Upper lobe of left lung (tissue), 4 donors: ENCODE data around the gene C6orf136.

Experiments used
- EP300 ChIP-seq, 4 donors: sonication (generic); formaldehyde crosslinking; IDR thresholded peaks; one replicate each; pipeline ENCODE4 v1.5.1; 2017; ENCODE audit warnings: antibody characterized with exemption in 4 of 4, control low read depth in 2 of 4
- POLR2A ChIP-seq, 4 donors: fragments of 450-650 bp; IDR thresholded peaks; one replicate each; pipeline ENCODE4 v1.5.1; 2016 to 2017; ENCODE audit warnings: antibody characterized with exemption in 4 of 4, mild to moderate bottlenecking in 2 of 4
- TF ChIP-seq, protein P1 (sequence below), 6 experiments: fragments of 450-650 bp in 4 of 6; fragments of 200-600 bp in 2 of 6; sonication (generic) in 2 of 6; IDR thresholded peaks; one replicate each; pipeline ENCODE4 v1.5.1; 2016 to 2019; ENCODE audit warnings: antibody characterized with exemption in 6 of 6

DNA sequence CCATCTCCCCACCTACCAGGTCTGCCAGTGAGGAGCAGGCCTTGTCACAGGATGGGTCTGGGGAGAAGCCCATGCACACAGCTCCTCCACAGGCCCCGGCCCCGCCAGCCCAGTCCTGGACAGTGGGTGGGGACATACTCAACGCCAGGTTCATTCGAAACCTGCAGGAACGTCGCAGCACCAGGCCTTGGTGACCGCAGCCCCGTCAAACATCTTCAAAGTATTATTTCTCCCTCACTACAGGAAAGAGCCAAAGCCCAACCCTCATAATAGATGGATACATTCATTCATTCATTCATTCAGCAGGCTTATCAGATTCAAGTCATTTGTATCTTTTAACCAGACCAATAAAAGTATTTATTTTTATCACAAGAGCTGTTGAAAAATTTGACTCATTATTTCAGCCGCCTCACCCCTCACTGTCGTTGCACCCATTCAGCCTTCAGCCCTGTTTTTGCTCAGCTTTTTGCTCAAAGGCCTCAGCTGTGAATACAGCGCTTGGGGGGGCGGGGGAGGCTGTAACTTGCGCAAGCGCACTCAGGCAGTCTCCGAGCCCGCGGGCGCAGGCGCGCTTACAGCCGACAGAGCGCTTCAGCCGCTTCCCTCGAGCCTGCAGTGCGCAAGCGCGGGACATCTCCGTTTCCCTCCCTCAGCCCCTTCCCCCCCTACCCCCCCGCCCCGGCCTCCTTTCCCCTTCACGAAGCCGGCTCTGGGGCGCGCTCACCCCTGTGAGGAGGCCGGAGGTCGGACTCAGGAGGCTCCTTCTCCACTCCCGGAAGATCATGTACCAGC, at the start of gene C6orf136:
- TF ChIP-seq, protein P1, sequence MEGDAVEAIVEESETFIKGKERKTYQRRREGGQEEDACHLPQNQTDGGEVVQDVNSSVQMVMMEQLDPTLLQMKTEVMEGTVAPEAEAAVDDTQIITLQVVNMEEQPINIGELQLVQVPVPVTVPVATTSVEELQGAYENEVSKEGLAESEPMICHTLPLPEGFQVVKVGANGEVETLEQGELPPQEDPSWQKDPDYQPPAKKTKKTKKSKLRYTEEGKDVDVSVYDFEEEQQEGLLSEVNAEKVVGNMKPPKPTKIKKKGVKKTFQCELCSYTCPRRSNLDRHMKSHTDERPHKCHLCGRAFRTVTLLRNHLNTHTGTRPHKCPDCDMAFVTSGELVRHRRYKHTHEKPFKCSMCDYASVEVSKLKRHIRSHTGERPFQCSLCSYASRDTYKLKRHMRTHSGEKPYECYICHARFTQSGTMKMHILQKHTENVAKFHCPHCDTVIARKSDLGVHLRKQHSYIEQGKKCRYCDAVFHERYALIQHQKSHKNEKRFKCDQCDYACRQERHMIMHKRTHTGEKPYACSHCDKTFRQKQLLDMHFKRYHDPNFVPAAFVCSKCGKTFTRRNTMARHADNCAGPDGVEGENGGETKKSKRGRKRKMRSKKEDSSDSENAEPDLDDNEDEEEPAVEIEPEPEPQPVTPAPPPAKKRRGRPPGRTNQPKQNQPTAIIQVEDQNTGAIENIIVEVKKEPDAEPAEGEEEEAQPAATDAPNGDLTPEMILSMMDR (IDR thresholded peaks at IDR 0.05), result no peak
- TF ChIP-seq EP300 (IDR thresholded peaks at IDR 0.05) (no peak), POLR2A (IDR thresholded peaks at IDR 0.05) (no peak)
